Keratinocyte (primary cell): Measurements from ENCODE around the gene ANKS1A. TPM values are rescaled to one million over a fixed set of nuclear protein-coding genes. Genes with fewer than 3 reads are reported as not detected.

ENCODE experiments used
- DNase-seq: peaks from one replicate; pipeline ENCODE4 v3.0.0-alpha.2; 2011; ENCODE audit warnings: low read depth, missing footprints, low spot score
- FAIRE-seq: peaks from 2 replicates; lab custom pipeline; 2011; peaks lifted over from hg19 to GRCh38; lab: Jason Lieb, UNC
- H2AFZ ChIP-seq: 2 replicates; pipeline ENCODE4 v1.6.0; 2012; ENCODE audit warnings: low read length, control low read depth, inconsistent platforms; ENCODE audit not compliant: control insufficient read depth
- H3K27ac ChIP-seq: 2 replicates; pipeline ENCODE4 v1.5.1; 2011; ENCODE audit warnings: low read length; ENCODE audit not compliant: control insufficient read depth, insufficient read depth
- H3K27me3 ChIP-seq: 3 replicates; pipeline ENCODE4 v1.6.0; 2011; ENCODE audit warnings: low read length; ENCODE audit not compliant: control insufficient read depth, insufficient read depth; ENCODE audit errors: extremely low read depth
- H3K36me3 ChIP-seq, 2 experiments: 2 replicates in 1 of 2; 3 replicates in 1 of 2; pipeline ENCODE4 v1.5.1; 2011; ENCODE audit warnings: low read length in 2 of 2, mild to moderate bottlenecking in 1 of 2; ENCODE audit not compliant: control insufficient read depth in 2 of 2, insufficient read depth in 2 of 2; ENCODE audit errors: extremely low read depth in 1 of 2
- H3K4me1 ChIP-seq: 3 replicates; pipeline ENCODE4 v1.5.1; 2011; ENCODE audit warnings: low read length; ENCODE audit not compliant: control insufficient read depth, insufficient read depth; ENCODE audit errors: extremely low read depth
- H3K4me2 ChIP-seq: 3 replicates; pipeline ENCODE4 v1.6.0; 2011; ENCODE audit warnings: low read depth, low read length; ENCODE audit not compliant: control insufficient read depth, insufficient read depth; ENCODE audit errors: extremely low read depth
- H3K4me3 ChIP-seq, 3 experiments: fragments of 200-600 bp in 1 of 3; sonication (generic) in 1 of 3; 2 replicates in 2 of 3; 3 replicates in 1 of 3; pipeline ENCODE4 v1.5.1; 2011 to 2016; ENCODE audit warnings: low read length in 3 of 3, mild to moderate bottlenecking in 3 of 3, control low read depth in 2 of 3, inconsistent platforms in 1 of 3, low read depth in 1 of 3, mixed read lengths in 1 of 3, mixed run types in 1 of 3, moderate library complexity in 1 of 3; ENCODE audit not compliant: control insufficient read depth in 2 of 3, insufficient read depth in 2 of 3; ENCODE audit errors: extremely low read depth in 1 of 3
- H3K79me2 ChIP-seq: 2 replicates; pipeline ENCODE4 v1.6.0; 2012; ENCODE audit warnings: low read length; ENCODE audit not compliant: control insufficient read depth, insufficient read depth
- H3K9ac ChIP-seq: 3 replicates; pipeline ENCODE4 v1.6.0; 2011; ENCODE audit warnings: low read length; ENCODE audit not compliant: control insufficient read depth, insufficient read depth; ENCODE audit errors: extremely low read depth
- H3K9me1 ChIP-seq: 3 replicates; pipeline ENCODE4 v1.6.0; 2011; ENCODE audit warnings: low read length; ENCODE audit not compliant: control insufficient read depth, insufficient read depth; ENCODE audit errors: extremely low read depth
- H3K9me3 ChIP-seq: 2 replicates; pipeline ENCODE4 v1.5.1; 2012; ENCODE audit warnings: low read depth, low read length; ENCODE audit not compliant: control insufficient read depth
- H4K20me1 ChIP-seq: 3 replicates; pipeline ENCODE4 v1.6.0; 2011; ENCODE audit warnings: low read length; ENCODE audit not compliant: control insufficient read depth, insufficient read depth; ENCODE audit errors: extremely low read depth
- CTCF ChIP-seq, 3 experiments: IDR thresholded peaks in 1 of 3; conservative IDR thresholded peaks in 1 of 3; optimal IDR thresholded peaks in 1 of 3; 2 replicates in 2 of 3; 3 replicates in 1 of 3; pipeline versions ENCODE3 to v1.5.1; 2011; ENCODE audit warnings: low read length in 3 of 3, mild to moderate bottlenecking in 3 of 3, moderate library complexity in 2 of 3, control low read depth in 1 of 3, inconsistent platforms in 1 of 3; ENCODE audit not compliant: insufficient read depth in 2 of 3; ENCODE audit errors: extremely low read depth in 1 of 3
- EZH2 ChIP-seq: IDR thresholded peaks from one replicate; pipeline ENCODE4 v1.6.1; 2012; ENCODE audit warnings: inconsistent platforms, mild to moderate bottlenecking, low read length, moderate library complexity
- dilution Hi-C: fragments of 300-500 bp; cut with MboI; formaldehyde crosslinking; loops from one replicate; pipeline ENCODE4 v1.7.0; 2020; ENCODE audit warnings: low sequenced_read_pairs; ENCODE audit not compliant: extremely low pct_ligation_motif_present
- polyA plus RNA-seq, 5 experiments: library from polyadenylated mRNA; depleted of rRNA in 3 of 5; stranded (reverse) in 3 of 5; stranded (forward) in 1 of 5; unstranded in 1 of 5; fragments of >200 nt; gene quantifications; 1 replicate in 1 of 5; 2 replicates in 3 of 5; 3 replicates in 1 of 5; pipeline versions ENCODE4 v1.2.1 to v1.2.3, GENCODE V29; 2011 to 2012; ENCODE audit warnings: missing spikeins in 2 of 5, low read depth in 1 of 5, low replicate concordance in 1 of 5

Gene ANKS1A
- polyA plus RNA-seq, 1 donor (not counting 4 experiments of a cell fraction or from before 2014, with no cell fraction given), result 8.6 TPM

DNA sequence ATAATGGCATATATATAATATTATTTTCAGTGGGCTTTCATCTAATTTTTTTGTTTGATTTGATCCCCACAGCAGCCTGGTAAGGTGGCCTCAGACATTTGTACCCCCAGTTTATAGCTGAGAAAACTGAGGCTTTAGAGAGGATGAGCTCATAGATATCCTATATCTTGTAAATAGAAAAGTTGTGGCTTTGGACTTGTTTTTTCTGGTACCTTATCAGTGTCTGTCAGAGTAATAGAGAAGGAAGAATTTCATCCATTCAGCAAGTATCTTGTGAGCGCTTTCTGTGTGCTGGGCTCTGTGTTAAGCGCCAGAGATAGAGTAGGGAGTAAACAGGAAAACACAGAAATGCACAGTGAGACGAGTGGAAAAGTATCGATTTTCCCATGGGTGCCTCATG is 29.1 kb upstream of the ANKS1A start:
- H3K9ac ChIP-seq, result no peak overlapping the region
- H3K79me2 ChIP-seq, result no peaks in the 10 kb centered on the region
- DNase-seq (no peak), FAIRE-seq (no peak)
- dilution Hi-C loops, result no loop called here
- no peaks in the 10 kb centered on the region for H3K27me3 ChIP-seq
- no peak overlapping the region for H3K27ac ChIP-seq
- peaks cover 2 to 11% of the 10 kb centered on the region in 2 experiments for H3K36me3 ChIP-seq
- no peak overlapping the region for H3K4me3 ChIP-seq
- no peak overlapping the region for H2AFZ ChIP-seq
- H3K4me1 ChIP-seq, result no peaks in the 10 kb centered on the region
- TF ChIP-seq CTCF (optimal IDR thresholded peaks at IDR 0.05 in 1 of 3, IDR thresholded peaks at IDR 0.05 in 1 of 3, conservative IDR thresholded peaks at IDR 0.05 in 1 of 3; ENCODE audit: extremely low read depth in 1 of 3, insufficient read depth in 2 of 3, low read length in 3 of 3), result no peak
- TF ChIP-seq EZH2, result no peak
- no peaks in the 10 kb centered on the region for H3K9me1 ChIP-seq
- no peaks in the 10 kb centered on the region for H3K9me3 ChIP-seq
- H4K20me1 ChIP-seq, result no peaks in the 10 kb centered on the region
- H3K4me2 ChIP-seq, result no peak overlapping the region

- Histone ChIP-seq H3K27me3 (no peaks in the 10 kb centered on the region), H3K27ac (no peak overlapping the region), H3K4me1 (no peaks in the 10 kb centered on the region), H3K9me1 (no peaks in the 10 kb centered on the region), H3K9ac (no peak overlapping the region), H4K20me1 (no peaks in the 10 kb centered on the region), H3K4me3 (no peak overlapping the region), H3K9me3 (no peaks in the 10 kb centered on the region), H2AFZ (no peak overlapping the region), H3K36me3 (peaks cover 2 to 7% of the 10 kb centered on the region in 2 experiments), H3K4me2 (no peak overlapping the region), H3K79me2 (no peaks in the 10 kb centered on the region)
- DNase-seq (no peak), FAIRE-seq (no peak)
- dilution Hi-C loops, result no loop called here
- no peak for TF ChIP-seq EZH2
- TF ChIP-seq CTCF (optimal IDR thresholded peaks at IDR 0.05 in 1 of 3, IDR thresholded peaks at IDR 0.05 in 1 of 3, conservative IDR thresholded peaks at IDR 0.05 in 1 of 3; ENCODE audit: extremely low read depth in 1 of 3, insufficient read depth in 2 of 3, low read length in 3 of 3), result no peak
Observed at GRCh38 chr6:34860776-34861175, 28.3 kb upstream of the ANKS1A start.
